GM21381 (cell line): ENCODE measurements around the gene STK24.

ENCODE experiments used
- ATAC-seq: cut with Tn5 transposase; IDR thresholded peaks from one replicate; pipeline ENCODE4 v1.9.1; 2021; ENCODE audit warnings: mild to moderate bottlenecking, moderate library complexity; ENCODE audit not compliant: unreplicated experiment

Gene STK24

DNA sequence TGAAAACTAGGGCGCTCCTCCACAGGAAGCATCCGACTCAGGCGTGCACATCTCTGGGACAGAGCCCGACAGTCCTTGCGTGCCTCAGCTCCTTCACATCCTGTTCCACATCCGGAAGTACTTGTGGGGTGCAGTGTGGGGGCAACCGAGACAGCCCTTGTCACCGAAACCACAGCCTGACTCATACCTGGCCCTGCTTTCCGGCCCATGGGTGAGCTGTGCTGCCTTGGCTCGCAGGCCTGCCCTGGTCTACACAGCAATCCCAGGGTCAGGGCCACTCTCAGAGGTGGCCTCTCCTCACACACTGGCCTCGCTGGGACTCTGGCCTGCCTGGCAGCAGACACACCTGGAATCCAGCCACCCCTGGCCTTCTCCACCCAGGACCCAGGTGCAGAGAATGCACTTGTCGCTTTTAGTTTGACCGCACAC, 100.4 kb downstream of the STK24 start:
- ATAC-seq, result peak; percentile 89

- ATAC-seq, result peak; percentile 31
Observed at GRCh38 chr13:98476106-98476505, 100.8 kb downstream of the STK24 start.

- no peak for ATAC-seq
Observed at GRCh38 chr13:98475522-98475921, 101.4 kb downstream of the STK24 start.

DNA sequence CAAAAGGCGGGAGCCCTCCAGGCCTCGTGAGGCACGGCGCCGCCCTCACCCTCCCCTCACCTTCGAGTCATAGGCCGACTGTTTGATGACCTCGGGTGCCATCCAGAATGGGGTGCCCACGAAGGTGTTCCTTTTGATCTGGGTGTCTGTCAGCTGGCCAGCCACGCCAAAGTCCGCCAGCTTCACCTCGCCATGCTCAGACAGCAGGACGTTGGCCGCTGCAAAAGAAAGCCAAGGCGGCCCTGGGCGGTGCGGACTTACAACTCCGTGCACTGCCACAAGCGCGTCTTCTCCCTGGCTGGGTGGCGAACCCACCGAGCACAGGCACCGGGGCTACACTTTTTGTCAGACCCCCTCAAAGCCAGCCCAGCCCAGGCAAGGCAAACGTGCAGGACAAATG, 102.1 kb downstream of the STK24 start:
- no peak for ATAC-seq

DNA sequence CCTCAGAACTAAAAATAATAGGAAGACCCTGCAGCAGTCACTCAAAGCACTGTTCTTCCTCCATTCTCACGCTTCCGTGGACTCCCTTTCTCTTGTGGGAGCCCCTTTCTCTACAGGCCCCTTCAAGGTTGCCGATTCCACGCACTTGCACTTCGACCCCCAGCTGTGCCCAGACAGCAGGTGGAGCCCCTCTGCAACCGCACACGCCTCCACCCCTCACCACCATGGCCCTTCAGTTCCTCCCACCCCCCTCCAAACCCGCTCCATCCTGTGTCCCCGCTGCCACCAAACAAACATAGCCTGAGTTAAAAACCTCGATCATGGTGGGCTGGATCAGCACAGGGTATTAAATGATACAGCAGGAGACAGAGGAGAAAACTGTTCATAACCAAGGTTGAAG, 102.6 kb downstream of the STK24 start:
- ATAC-seq, result no peak

GRCh38 chr13:98473788-98474144, 103.1 kb downstream of the STK24 start:
- ATAC-seq, result no peak

- ATAC-seq, result no peak
Observed at GRCh38 chr13:98473135-98473787, 103.6 kb downstream of the STK24 start.

DNA sequence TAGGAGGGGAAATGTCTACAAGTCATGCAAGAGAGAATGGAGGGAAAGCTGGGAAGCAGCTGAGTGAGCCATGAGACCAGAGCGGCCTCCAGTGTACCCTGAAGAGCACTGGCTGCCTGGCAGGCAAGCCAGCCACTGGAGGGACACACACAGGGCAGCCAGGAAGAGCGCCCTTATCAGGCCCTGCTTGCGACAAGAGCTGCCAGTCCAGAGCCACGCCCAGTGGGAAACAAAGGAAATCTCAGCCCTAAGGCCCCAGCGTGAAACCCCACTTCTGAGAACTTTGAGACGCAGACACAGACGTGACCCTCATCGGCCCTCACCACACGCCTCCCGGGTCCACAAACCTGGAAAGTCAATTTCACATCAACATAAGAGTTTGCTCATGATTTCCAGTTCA, 105.0 kb downstream of the STK24 start:
- ATAC-seq, result no peak

DNA sequence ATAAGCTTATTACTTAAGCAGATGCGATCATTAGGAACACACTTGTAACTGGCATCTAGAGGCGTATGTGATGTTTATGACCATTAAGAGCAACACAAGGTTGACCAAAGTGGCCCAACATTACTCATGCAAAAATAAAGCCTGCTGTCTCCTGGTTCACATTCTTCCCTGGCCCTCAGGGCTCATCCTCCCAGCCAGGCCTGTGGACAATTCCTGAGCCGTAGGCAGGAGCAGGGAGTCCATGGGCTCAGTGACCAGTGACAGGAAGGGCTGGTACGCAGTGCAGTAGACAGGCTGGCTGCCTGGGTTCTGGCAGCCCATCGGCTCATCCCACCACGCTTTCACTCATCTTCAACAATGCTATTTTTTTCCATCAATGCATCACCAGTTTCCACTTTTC, 106.0 kb downstream of the STK24 start:
- no peak for ATAC-seq

- no peak for ATAC-seq
Observed at GRCh38 chr13:98468929-98469328, 108.0 kb downstream of the STK24 start.

DNA sequence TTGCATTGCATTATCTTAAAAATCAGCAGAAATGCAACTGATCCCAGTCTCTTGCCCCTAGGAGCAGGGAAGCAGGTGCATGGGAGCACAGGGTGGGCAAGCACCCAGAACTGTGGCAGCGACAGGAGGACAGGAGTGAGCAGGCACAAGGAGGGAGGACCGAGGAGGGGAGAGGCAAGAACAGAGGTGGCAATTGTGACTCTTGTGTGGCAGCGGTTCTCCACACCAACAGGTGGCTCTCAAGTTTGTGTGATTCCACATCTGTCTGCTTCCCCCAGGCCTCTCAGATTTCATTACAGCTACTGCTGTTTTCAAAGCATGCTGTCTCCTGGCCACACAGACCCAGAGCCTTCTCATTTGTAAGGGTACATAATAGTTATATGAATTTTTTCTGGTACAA, 108.5 kb downstream of the STK24 start:
- ATAC-seq, result no peak

DNA sequence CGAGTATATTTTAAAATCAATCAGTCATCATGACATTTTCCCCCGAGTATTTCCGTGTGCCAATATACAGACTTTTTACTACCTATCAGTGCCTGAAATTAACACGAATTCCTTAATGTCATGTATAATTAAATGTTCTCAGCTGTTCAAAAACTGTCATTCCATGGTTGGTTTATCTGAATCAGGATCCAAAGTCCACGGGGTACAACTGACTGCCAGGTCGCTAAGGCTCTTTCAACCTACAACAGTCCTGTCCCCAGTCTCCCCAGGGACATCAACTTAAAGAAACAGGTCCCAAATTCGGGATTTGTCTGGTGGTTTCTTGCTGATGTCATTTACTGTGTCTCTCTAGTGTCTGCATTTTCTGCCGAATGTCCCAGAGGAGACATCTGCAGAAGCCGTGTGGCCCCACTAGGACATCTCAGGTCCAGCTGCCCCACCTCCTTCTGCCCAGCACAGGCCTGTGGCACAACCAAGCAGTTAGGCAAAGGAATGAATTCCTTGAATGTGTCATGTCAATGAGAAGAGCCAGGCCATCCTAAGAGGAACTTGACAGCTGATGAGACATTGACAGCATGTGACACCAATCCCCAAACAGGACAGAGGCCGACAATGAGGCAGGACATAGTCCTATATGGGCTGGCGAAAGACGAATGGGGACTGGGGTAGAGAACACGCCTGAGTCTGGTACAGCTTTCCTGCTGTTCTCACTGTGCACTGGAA, 109.5 kb downstream of the STK24 start:
- ATAC-seq, result no peak

- ATAC-seq, result no peak
Observed at GRCh38 chr13:98466634-98467236, 110.2 kb downstream of the STK24 start.

DNA sequence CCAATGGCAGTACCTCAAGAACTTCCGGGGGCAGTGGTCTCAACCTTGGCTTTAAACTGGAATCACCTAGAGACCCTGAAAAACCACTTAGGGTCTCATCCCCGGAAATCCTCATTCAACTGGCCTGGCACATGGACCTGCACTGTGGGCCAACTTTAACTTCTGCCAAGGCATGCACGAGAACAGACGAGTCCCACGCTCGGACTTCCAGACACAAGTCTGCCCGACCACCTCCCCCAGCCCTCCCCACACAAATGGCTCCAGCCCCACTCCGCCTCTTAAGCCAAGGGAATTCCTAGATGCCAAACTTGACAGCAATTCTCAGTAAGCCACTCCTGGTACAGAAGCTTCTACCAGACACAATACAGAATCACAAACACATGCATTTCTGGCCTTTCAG, 114.0 kb downstream of the STK24 start:
- no peak for ATAC-seq

- no peak for ATAC-seq
Observed at GRCh38 chr13:98462241-98462882, 114.5 kb downstream of the STK24 start.

- no peak for ATAC-seq
Observed at GRCh38 chr13:98461486-98462240, 115.2 kb downstream of the STK24 start.

DNA sequence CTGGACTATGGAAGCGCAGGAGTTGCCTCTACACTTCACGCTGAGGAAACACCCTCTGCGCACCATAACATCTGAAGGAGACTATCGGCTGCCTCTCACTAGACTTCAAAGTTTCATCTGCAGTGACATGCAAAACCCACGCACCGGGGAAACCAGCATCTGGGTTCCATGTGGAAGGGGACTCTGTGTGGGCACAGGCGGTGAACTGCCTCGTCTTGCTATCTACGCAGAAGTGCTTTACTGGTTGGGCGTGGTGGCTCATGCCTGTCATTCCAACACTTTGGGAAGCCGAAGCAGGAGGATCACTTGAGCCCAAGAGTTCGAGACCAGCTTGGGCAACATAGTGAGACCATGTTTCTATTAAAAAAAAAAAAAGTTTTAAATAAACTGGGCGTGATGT, 116.4 kb downstream of the STK24 start:
- ATAC-seq, result no peak

DNA sequence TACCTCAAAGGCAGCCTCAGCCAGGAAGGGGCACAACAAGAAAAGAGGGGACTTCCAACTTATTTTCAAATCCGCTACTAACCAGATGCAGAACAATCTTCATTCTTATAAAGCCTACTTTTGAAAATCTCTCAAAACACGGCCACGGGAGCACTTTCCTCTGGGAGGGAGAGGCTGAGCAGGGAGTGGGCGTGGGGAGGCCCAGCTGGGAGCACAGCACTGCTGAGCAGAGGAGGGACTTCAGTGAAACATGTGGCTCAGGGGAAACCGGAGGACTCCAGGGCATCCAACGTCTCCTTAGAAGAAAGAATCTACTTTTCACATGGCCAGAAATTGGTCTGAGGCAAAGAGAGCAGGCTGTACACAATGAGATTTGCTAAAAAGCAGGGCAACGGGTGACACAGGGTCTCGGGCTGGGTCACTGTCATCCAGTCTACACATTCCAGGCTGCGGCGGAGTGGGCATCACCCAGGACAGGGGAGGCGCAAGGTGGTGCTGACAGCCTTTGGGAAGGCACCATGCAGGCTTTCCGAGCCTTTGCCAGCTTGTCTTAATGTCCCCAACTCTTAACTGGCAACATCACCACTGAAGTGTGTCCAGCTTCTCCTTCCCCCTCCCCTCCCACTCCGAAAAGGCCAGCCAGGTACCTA, 117.1 kb downstream of the STK24 start:
- no peak for ATAC-seq

DNA sequence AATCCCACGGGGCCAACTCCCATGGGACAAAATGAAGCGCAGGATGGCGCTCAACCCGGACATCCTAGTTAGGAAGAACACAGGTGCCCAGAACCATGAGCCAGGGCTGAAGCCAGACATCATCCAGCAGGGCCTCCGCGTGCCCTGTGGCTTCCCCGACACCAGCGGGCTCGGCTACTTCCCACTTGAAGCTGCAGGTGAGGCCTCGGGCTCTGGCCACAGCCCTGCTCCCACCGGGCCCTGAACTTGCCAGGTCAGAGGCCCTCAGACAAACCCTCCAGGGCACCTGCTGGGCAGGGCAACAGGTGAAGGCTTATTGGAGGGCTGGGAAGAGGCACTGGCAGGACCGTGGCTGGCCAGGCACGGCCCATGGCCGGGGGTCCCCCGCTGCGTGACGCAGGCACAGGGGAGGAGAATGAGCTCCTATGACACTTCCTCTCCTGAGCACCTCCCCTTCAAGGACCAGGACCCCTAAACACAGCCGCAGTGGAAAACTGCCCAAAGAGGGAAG, 117.7 kb downstream of the STK24 start:
- ATAC-seq, result no peak

DNA sequence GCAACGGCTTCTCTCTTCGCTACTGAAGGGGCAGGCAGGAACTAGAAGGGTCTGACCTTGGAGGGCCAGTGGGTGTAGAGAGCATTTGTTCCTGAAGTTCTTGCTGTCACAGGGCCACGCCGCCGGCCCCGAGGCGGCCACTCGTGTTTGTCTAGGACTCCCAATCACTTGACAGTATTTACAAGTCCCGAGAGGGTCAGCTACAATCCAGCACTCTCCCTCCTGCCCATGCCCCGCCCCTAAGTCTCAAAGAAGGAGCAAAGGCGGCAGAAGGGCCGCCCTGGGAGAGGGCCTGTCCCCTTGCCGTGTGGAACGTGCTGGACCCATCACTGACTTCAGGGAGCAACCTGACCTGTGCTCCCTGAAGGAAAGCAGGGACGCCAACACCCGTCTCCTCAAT, 118.5 kb downstream of the STK24 start:
- no peak for ATAC-seq
